Activated CD4-positive, alpha-beta T cell treated with anti-CD3 and anti-CD28 coated beads, Interleukin-2, amount 50 U/mL, for 48 hours (primary cell): Measurements from ENCODE around the gene RHOT2.
"Not testable (repeated sequence)": the region's sequence is repeated elsewhere in the genome, so short reads cannot be mapped to it uniquely, and the experiment has no call there.

Experiments used
- DNase-seq, 2 experiments: peaks; one replicate each; pipeline ENCODE4 v3.0.0-alpha.2; 2020

RHOT2 gene

GRCh38 chr16:682493-683395, 14.8 kb downstream of the RHOT2 start:
- DNase-seq, result no peak

GRCh38 chr16:683396-684070, 15.6 kb downstream of the RHOT2 start:
- DNase-seq, result peak; percentile 32 to 35

GRCh38 chr16:684071-684794, 16.3 kb downstream of the RHOT2 start, which contains the start of gene JMJD8:
Gene JMJD8, minus strand, starts transcription at chr16:684334. Its CDS starts 15 bp downstream, at chr16:684319.
- peak; percentile 97 to 98 for DNase-seq

GRCh38 chr16:684961-685696, 17.2 kb downstream of the RHOT2 start:
- DNase-seq, result no peak

- no peak for DNase-seq
These were observed 18.0 kb downstream of the RHOT2 start for GRCh38 chr16:685967-686366.

GRCh38 chr16:686459-687260, 18.7 kb downstream of the RHOT2 start:
- DNase-seq, result no peak

GRCh38 chr16:687499-687898, 19.6 kb downstream of the RHOT2 start:
- DNase-seq, result no peak

GRCh38 chr16:689175-689897, 21.4 kb downstream of the RHOT2 start:
- DNase-seq, result no peak

- not testable (repeated sequence) for DNase-seq
These were observed 23.3 kb downstream of the RHOT2 start for GRCh38 chr16:691242-691641.

GRCh38 chr16:692356-693108, 24.6 kb downstream of the RHOT2 start:
- no peak for DNase-seq

GRCh38 chr16:693364-693763, 25.4 kb downstream of the RHOT2 start:
- no peak for DNase-seq

- DNase-seq, result no peak
These were observed 25.8 kb downstream of the RHOT2 start for GRCh38 chr16:693766-694165.

- no peak for DNase-seq
These were observed 26.4 kb downstream of the RHOT2 start for GRCh38 chr16:694187-694862.

- peak in 1 of 2 experiments; percentile 27 for DNase-seq
These were observed 27.0 kb downstream of the RHOT2 start for GRCh38 chr16:694863-695354.

GRCh38 chr16:695355-696089, 27.6 kb downstream of the RHOT2 start:
- DNase-seq, result peak; percentile 73 to 77

- DNase-seq, result no peak
These were observed 31.2 kb downstream of the RHOT2 start for GRCh38 chr16:698911-699671.

- DNase-seq, result peak; percentile 41 to 43
These were observed 33.0 kb downstream of the RHOT2 start for GRCh38 chr16:700684-701584.
